Small intestine (tissue), 7 donors: Measurements from ENCODE around the gene RAPGEF1. TPM values are rescaled to one million over a fixed set of nuclear protein-coding genes. Genes with fewer than 3 reads are reported as not detected.
"Not testable (repeated sequence)": the region's sequence is repeated elsewhere in the genome, so short reads cannot be mapped to it uniquely, and the experiment has no call there.

ENCODE experiments used
- DNase-seq, 2 donors: peaks; one replicate each; pipeline versions ENCODE4 v3.0.0 to v3.0.0-alpha.2; 2013
- FAIRE-seq: peaks from 2 replicates; lab custom pipeline; 2012; peaks lifted over from hg19 to GRCh38; lab: Jason Lieb, UNC
- H3K27ac ChIP-seq, 3 donors: one replicate each; pipeline ENCODE4 v1.5.1; 2013; ENCODE audit warnings: low read length in 2 of 3, mild to moderate bottlenecking in 2 of 3, control low read depth in 1 of 3, inconsistent platforms in 1 of 3, low read depth in 1 of 3, moderate library complexity in 1 of 3
- H3K27me3 ChIP-seq, 3 donors: one replicate each; pipeline ENCODE4 v1.6.1; 2013; ENCODE audit warnings: low read length in 3 of 3, inconsistent platforms in 1 of 3; ENCODE audit not compliant: control insufficient read depth in 3 of 3, insufficient read depth in 3 of 3
- H3K36me3 ChIP-seq, 3 donors: one replicate each; pipeline ENCODE4 v1.6.1; 2013; ENCODE audit warnings: low read length in 3 of 3, inconsistent platforms in 1 of 3, low read depth in 1 of 3, mild to moderate bottlenecking in 1 of 3, moderate library complexity in 1 of 3; ENCODE audit not compliant: control insufficient read depth in 3 of 3, insufficient read depth in 2 of 3
- H3K4me1 ChIP-seq, 3 donors: one replicate each; pipeline ENCODE4 v1.6.1; 2013; ENCODE audit warnings: low read length in 2 of 3, inconsistent platforms in 1 of 3, low read depth in 1 of 3, mild to moderate bottlenecking in 1 of 3, moderate library complexity in 1 of 3; ENCODE audit not compliant: control insufficient read depth in 3 of 3, insufficient read depth in 2 of 3
- H3K4me3 ChIP-seq, 3 donors: one replicate each; pipeline ENCODE4 v1.5.1; 2013; ENCODE audit warnings: low read length in 3 of 3, control low read depth in 1 of 3, inconsistent platforms in 1 of 3, low read depth in 1 of 3, mild to moderate bottlenecking in 1 of 3, moderate library complexity in 1 of 3
- H3K9me3 ChIP-seq, 2 donors: one replicate each; pipeline ENCODE4 v1.6.1; 2013; ENCODE audit warnings: low read depth in 1 of 2, low read length in 1 of 2; ENCODE audit not compliant: control insufficient read depth in 2 of 2, insufficient read depth in 1 of 2
- WGBS, 3 donors: extraction: QIAGEN DNeasy Blood & Tissue Kit; methylation state at CpG; one replicate each; pipeline ENCODE4 v1.1.7; 2013; 5-methylcytosine and 5-hydroxymethylcytosine counted together
- polyA plus RNA-seq, 4 donors: library from polyadenylated mRNA; stranded (reverse) in 3 of 4; unstranded in 1 of 4; fragments of 200-250 nt in 3 of 4; fragments of 120-200 nt in 1 of 4; gene quantifications; one replicate each; pipeline versions ENCODE4 v1.2.1 to v1.2.3, GENCODE V29; 2013
- donor health status: healthy with polysubstance abuse.
- donor health status: control.
- donor health status: control.
- donor health status: Bipolar disorder and iron deficiency.
- donor health status: healthy.

Gene RAPGEF1
- polyA plus RNA-seq, 4 donors, result 15.4 to 43.4 (median 21.2) TPM

DNA sequence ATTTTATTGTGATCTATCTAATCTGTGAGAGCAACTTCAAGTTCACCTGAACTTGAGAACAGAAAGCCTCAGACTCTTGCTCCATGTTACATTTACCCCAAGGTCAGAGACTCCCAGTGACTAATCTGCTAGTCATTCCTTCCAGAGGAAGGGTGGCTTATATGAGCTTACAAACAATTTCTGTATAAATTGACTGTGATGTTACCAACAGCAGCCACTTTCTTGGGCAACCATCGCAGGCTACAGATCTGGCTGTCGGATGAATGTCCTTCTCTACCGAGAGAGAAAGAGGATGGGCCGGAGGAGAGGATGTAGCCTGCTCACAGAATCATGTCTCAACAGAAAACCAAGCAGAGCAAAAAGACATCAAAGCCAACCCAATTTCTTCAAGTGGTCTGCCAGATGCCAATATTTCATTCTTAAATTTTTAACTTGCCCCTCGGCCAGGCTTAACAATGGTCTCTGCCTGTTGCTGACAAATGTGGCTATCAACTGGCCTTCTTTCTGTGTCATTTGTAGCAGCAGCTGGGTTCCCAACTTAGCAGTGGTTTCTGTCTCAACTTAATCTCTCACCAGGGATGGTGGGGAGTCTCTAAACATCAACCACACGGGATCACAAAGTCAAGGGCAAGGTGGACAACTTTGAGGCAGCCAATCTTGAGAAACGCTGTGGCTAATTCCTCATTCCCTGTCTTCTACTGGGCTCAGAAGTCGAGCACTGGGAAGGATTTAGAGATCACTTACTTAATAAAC lies 81.3 kb downstream of the RAPGEF1 start:
- FAIRE-seq, result no peak
- H3K4me1 ChIP-seq, result peaks cover 14 to 47% (median 25%) of the 10 kb centered on the region in 3 donors
- no peaks in the 10 kb centered on the region for H3K27me3 ChIP-seq

DNA sequence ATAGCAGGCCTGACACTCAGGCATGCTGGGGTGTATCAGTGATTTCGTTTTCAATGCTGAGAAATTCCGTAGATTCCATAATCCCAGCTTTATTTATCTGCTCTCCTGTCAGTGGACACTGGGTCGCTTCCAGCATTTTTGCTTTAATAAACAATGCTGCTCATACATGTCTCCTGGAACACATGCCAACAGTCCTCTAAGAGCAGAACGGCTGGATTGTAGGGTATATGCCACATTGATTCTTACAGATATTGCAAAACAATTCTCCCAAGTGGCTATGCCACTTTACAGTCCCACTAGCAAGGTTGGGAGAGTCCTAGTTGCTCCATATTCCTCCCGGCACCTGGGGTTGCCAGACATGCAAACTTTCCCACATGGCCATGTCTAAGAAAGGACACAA lies 81.9 kb downstream of the RAPGEF1 start:
- H3K9me3 ChIP-seq, result no peaks in the 10 kb centered on the region
- H3K27me3 ChIP-seq, result no peaks in the 10 kb centered on the region
- no peaks in the 10 kb centered on the region for H3K36me3 ChIP-seq
- WGBS, 3 donors, result 65 to 78% (median 74%) methylated on average over 5 of the region's 5 CpGs
- FAIRE-seq (no peak), DNase-seq (no peak)
- no peak overlapping the region for H3K4me3 ChIP-seq
- H3K4me1 ChIP-seq, result peaks cover 14 to 51% (median 25%) of the 10 kb centered on the region in 3 donors
- H3K27ac ChIP-seq, result peak overlapping the region; percentile 43 to 83 (median 50)

More for the DNA sequence above, 81.3 kb downstream of the RAPGEF1 start:
- H3K36me3 ChIP-seq, result no peaks in the 10 kb centered on the region
- DNase-seq, result peak; percentile 68 to 83
- no peaks in the 10 kb centered on the region for H3K9me3 ChIP-seq
- H3K4me3 ChIP-seq, result no peak overlapping the region
- H3K27ac ChIP-seq, result peak overlapping the region; percentile 65 to 83 (median 68)
- 74 to 83% (median 75%) methylated on average over 8 of the region's 8 CpGs for WGBS, 3 donors

DNA sequence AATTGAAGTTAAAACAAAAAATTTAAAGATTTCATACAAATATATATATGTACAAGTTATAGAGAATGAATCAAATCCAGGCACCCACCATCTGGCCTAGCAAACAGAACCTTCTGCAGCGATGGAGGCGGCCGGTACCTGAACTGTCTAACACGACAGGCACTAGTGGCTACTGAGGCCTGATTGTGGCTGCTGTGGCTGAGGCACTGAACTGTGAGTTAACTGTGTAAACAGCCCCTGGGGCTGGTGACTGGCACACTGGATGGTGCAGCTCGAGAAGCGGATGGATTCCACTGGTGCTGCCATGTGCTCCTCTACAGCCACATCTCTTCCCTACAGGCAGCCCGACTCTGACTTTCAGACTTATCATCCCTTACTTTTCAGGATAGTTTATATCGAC lies 82.4 kb downstream of the RAPGEF1 start:
- Histone ChIP-seq H3K36me3 (no peaks in the 10 kb centered on the region), H3K4me3 (no peak overlapping the region), H3K9me3 (no peaks in the 10 kb centered on the region), H3K27me3 (no peaks in the 10 kb centered on the region), H3K27ac (peak overlapping the region; percentile 32 to 83 (median 50)), H3K4me1 (peaks cover 14 to 51% (median 25%) of the 10 kb centered on the region in 3 donors)
- no peak for FAIRE-seq
- 80 to 90% (median 82%) methylated on average over 8 of the region's 8 CpGs for WGBS, 3 donors
- DNase-seq, result no peak

DNA sequence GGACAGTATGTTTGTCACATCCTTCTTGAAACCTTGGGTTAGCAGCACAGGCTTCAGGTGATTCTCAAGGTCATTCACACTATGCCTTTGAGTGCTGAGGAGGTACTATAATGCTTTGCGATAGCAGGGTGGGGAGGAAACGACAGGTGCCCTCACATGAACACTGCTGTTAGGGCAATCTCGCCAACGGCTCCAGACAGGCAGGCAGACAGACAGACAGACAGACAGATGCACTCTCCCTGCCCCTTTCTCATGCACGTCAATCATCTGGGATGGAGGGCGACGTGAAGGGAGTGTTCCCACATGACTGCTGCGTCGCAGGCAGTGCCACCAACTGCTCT lies 82.9 kb downstream of the RAPGEF1 start:
- no peaks in the 10 kb centered on the region for H3K9me3 ChIP-seq
- no peaks in the 10 kb centered on the region for H3K36me3 ChIP-seq
- H3K27ac ChIP-seq, result peak overlapping the region in 2 of 3 donors; percentile 26 to 83
- peaks cover 13 to 49% (median 25%) of the 10 kb centered on the region in 3 donors for H3K4me1 ChIP-seq
- no peak overlapping the region for H3K4me3 ChIP-seq
- no peaks in the 10 kb centered on the region for H3K27me3 ChIP-seq
- DNase-seq, result peak in 1 of 2 donors; percentile 27
- 30 to 61% (median 45%) methylated on average over 9 of the region's 9 CpGs for WGBS, 3 donors
- no peak for FAIRE-seq

DNA sequence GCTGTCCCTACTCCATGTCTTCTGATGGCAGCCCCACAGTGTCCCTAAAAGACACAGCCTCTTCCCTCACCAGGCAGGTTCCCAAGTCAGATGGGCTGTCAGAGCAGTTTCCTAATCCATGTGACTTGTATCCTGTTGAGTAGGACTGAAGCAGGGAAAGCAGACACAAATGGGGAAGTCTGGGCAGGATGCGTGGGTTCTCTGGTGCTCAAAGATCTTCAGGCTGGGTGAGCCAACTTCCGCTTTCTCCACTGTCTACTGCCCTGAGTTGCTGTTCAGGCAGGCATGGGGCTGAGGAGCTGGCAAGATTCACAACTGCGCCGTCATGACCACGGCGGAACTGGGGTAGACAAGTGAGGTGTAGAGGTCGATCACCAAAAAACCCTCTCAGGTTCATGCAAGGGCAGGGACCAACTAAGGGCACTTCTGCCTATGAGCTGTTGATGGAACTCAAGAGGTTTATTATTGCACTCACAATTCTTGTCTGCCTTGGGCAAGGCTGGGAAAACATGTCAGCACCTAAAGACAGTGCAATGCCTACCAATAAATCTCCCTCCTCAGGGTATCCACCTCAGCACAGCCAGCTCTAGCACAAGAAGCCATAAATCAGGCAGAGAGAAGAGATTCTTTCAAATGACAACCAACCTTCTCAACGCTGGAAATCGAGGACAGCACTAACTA lies 83.4 kb downstream of the RAPGEF1 start:
- Histone ChIP-seq H3K27ac (peak overlapping the region; percentile 4 to 83 (median 26)), H3K4me1 (peaks cover 12 to 48% (median 25%) of the 10 kb centered on the region in 3 donors), H3K27me3 (no peaks in the 10 kb centered on the region), H3K36me3 (no peaks in the 10 kb centered on the region), H3K9me3 (no peaks in the 10 kb centered on the region), H3K4me3 (no peak overlapping the region)
- DNase-seq (peak in 1 of 2 donors; percentile 51), FAIRE-seq (no peak)
- WGBS, 3 donors, result 61 to 68% (median 64%) methylated on average over 9 of the region's 9 CpGs

DNA sequence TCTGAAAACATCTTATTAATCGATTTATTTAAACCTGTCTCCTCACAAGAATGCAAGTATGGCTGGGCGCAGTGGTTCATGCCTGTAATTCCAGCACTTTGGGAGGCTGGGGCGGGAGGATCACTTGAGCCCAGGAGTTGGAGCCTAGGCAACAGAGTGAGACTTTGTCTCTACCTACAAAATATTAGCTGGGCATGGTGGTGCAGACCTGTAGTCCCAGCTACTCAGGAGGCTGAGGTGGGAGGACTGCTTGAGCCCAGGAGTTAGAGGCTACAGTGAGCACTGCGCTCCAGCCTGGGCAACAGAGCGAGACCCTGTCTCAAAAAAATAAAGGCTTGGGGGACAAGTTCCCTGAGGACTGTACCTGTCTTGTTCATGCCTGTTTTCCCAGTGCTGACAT lies 85.5 kb downstream of the RAPGEF1 start:
- not testable (repeated sequence) for H3K4me3 ChIP-seq, H3K9me3 ChIP-seq, H3K27me3 ChIP-seq, FAIRE-seq, DNase-seq
- Histone ChIP-seq H3K4me1 (peaks cover 12 to 48% (median 28%) of the 10 kb centered on the region in 3 donors), H3K27ac (peak overlapping the region in 2 of 3 donors; percentile 56 to 67), H3K36me3 (peaks cover 0 to 12% (median 2%) of the 10 kb centered on the region in 3 donors)
- 92 to 94% (median 94%) methylated on average over 5 of the region's 5 CpGs for WGBS, 3 donors

DNA sequence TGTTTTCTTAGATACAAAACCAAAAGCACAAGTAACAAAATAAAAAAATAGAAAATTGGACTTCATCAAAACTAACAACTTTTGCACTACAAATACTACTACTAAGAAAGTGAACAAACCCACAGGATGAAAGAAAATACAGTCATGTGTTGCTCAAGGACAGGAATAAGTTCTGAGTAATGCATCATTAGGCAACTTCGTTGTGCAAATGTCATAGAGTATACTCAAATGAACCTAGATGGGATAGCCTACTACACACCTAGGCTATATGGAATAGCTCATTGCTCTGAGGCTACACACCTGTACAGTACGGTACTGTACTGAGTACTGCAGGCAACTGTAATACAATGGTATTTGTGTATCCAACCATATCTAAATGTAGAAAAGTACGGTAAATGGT lies 88.3 kb downstream of the RAPGEF1 start:
- WGBS, 3 donors, result 71 to 80% (median 78%) methylated on average over 3 of the region's 3 CpGs
- FAIRE-seq (no peak), DNase-seq (no peak)
- Histone ChIP-seq H3K36me3 (peaks cover 0 to 25% (median 2%) of the 10 kb centered on the region in 3 donors), H3K9me3 (no peaks in the 10 kb centered on the region), H3K4me1 (peaks cover 3 to 25% (median 13%) of the 10 kb centered on the region in 3 donors), H3K4me3 (no peak overlapping the region), H3K27ac (no peak overlapping the region), H3K27me3 (no peaks in the 10 kb centered on the region)

DNA sequence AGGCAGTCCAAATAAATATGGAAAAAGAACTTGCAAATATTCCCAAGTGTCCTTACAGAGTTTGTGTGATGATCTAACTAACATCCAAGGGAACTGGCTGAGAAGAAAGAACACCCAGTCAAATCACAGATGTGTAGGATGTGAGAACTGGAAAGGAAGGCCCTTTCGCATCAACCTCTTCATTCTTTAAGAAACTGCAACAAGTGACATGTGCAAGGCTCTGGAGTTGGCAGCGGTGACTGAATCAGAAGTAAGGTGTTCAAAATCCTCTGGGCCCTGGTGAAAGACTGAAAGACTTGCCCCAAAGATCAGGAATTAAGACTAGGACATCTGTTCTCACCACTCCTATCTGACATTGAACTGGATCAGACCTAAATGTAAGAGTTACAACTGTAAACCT lies 88.7 kb downstream of the RAPGEF1 start:
- H3K4me1 ChIP-seq, result peaks cover 3 to 22% (median 11%) of the 10 kb centered on the region in 3 donors
- H3K36me3 ChIP-seq, result peaks cover 0 to 29% (median 2%) of the 10 kb centered on the region in 3 donors
- H3K27ac ChIP-seq, result peak overlapping the region in 1 of 3 donors; percentile 36
- FAIRE-seq, result no peak
- no peaks in the 10 kb centered on the region for H3K27me3 ChIP-seq
- H3K4me3 ChIP-seq, result no peak overlapping the region
- WGBS, 3 donors, result 89 to 100% (median 91%) methylated on average over 2 of the region's 2 CpGs
- H3K9me3 ChIP-seq, result no peaks in the 10 kb centered on the region
- DNase-seq, result no peak
